ENCODE data around the gene REM2.
"Not testable (repeated sequence)": the region's sequence is repeated elsewhere in the genome, so short reads cannot be mapped to it uniquely, and the experiment has no call there.

DNA sequence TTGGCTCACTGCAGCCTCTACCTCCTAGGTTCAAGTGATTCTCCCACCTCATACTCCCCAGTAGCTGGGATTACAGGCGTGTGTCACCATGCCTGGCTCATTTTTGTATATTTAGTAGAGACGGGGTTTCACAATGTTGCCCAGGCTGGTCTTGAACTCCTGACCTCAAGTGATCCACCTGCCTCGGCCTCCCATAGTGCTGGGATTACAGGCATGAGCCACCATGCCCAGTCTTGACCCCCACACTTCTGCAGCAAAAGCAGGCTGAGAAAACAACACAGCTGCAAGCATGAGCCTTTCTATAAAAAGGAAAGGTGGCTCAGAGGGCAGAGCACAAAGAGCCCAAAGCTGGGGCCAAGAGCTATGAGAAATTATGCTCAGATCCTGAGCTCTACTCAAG is 22.6 kb upstream of the REM2 start:
- not testable (repeated sequence) for TF ChIP-seq CTCF (conservative IDR thresholded peaks at IDR 0.05); ZFX (IDR thresholded peaks at IDR 0.05)

Measured in C4-2B (cell line).